GM18508 (cell line): ENCODE results near the gene CHMP2B.

Source experiments
- ATAC-seq: cut with Tn5 transposase; IDR thresholded peaks from one replicate; pipeline ENCODE4 v1.9.1; 2021; ENCODE audit warnings: moderate number of reproducible peaks; ENCODE audit not compliant: insufficient read depth, unreplicated experiment

The CHMP2B gene

DNA sequence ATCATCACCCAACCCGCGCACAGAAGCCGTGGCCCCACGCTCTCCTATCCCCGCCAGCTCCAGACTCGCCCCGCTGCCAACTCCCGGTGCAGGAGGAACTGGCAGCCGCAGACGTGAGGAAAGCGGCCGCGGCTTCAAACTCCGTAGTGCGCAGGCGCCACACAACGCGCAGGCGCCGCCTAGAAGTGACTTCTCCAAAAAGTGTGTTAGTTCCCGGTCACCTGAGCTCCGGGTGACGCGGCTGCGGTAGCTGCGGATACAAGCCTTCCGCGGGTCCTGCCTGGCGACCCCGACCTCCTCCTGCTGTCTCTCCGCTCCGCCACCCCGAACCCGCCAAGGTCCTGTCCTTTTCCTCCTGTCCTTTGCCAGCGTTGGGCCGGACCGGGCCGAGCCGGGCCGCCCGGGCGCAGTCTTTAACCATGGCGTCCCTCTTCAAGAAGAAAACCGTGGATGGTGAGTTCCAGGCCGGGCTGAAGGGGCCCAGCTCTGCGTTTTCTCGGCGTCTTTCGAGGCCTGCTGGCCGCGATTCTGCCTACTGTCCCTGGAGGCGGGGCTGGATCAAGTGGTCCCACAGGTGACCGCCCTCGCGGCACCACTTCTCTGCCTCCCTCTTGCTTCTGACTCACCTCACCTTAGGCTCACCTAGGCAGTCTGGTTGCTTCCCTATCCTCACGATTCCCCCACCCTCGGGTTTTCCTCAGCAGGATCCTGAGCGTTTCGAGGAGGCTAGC, at the start of gene CHMP2B:
Gene CHMP2B (plus strand): TSS at position 206 of the 731 bp plus-strand sequence. CDS start 214 bp downstream, at position 420.
- ATAC-seq = peak; percentile 91

- no peak for ATAC-seq
Observed at GRCh38 chr3:87179642-87180041, 47.5 kb upstream of the CHMP2B start.

DNA sequence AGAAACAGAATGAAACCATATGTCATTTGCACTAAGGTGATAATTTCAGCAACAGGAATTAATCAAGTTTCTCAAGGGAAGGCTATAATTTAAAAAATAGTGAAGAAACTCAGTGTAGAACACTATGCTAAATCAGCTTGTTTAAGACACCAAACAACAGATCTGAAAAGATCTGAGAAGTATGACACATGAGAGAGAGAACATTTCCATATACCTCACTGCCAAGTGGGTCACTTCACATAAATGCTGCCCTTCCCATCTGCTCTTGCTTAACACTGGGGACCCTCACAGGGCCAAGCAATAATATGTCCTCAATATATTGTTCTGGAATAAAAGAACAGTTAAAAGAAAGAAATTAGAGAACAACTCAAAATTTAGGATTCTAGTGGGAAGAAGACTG, 45.6 kb upstream of the CHMP2B start:
- no peak for ATAC-seq

DNA sequence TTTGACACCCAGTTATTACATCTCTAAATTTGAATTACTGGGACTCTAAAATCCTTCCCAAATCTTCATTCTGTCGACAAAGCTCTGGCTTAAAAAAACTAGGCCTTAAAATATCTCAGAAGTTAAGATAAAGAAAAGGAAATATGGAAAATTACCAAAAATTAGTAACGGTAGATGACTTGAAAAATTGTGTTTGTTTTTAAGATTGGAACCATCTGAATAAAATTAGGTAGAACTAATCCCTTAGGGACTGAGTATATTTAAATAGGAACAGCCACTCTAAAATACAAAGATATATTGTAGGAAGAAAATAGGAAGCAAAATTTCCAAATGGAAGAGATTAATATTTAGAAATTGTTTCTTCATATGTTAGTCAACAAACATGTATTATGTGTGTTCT, 45.1 kb upstream of the CHMP2B start:
- no peak for ATAC-seq

DNA sequence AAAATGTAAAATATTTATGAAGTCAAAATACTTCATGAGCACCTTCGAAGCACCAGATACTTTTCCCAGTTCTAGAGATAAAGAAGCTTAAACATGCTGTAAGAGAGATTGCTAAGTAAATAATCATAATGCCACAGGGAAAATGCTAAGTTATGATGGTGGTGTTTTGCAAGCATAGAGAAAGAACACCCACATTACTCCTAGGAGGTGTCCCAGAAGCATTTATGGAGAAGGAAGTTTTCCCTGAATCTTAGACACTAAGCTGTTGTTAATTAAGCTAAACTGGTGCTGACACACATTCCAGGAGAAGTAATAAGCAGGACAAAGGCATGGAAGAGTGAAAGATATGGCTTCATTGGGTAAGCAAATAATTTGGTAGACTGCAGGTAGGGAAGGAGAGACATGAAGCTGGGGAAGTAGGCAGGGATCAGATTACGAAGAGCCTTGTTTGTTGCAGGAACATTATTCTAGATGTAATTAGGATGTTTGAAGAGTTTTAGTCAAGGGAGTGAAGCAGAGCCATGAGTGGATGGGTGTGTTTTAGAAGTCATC, 40.4 kb upstream of the CHMP2B start:
- ATAC-seq = no peak

- no peak for ATAC-seq
Observed at GRCh38 chr3:87191175-87191574, 35.9 kb upstream of the CHMP2B start.

DNA sequence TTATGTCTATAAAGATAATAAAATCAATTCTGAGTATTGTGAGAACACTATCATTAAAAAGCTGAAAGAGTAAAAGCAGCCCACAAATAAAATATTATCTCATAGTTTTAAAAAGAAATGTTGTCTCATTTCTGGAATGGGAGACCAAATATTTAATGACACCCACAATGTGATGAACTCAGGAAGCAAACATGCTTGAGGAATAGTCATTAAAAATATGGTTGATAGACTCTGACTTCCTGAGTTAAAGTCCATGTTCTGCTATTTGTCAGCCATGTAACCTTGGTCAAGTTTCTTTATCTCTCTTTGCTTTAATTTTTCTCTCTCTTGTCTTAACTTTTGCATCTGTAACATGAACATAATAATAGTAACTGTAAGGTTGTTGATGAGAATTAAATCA, 35.5 kb upstream of the CHMP2B start:
- ATAC-seq = no peak

GRCh38 chr3:87196879-87197278, 30.2 kb upstream of the CHMP2B start:
- ATAC-seq = no peak

GRCh38 chr3:87197531-87197930, 29.6 kb upstream of the CHMP2B start:
- no peak for ATAC-seq

DNA sequence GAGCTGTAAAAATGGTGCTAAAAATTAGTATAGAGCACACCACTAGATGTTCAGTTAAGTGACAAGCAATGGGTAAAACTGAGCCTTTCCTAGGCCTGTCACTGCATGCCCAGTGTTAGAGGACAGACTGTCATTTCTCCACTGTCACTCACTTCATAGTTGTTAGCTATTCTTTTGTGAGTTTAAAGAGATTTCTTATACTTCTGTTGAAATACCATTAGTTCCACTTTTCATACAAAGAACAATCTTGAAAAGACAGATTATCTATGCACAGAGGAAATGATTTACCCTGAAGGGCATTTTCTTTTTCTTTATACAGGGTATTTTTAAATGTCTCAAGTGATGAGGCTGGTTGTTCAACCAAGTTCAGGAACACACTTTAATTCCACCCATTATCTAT, 28.3 kb upstream of the CHMP2B start:
- no peak for ATAC-seq

GRCh38 chr3:87199628-87200027, 27.5 kb upstream of the CHMP2B start:
- no peak for ATAC-seq

GRCh38 chr3:87200060-87200647, 27.0 kb upstream of the CHMP2B start:
- ATAC-seq = no peak

DNA sequence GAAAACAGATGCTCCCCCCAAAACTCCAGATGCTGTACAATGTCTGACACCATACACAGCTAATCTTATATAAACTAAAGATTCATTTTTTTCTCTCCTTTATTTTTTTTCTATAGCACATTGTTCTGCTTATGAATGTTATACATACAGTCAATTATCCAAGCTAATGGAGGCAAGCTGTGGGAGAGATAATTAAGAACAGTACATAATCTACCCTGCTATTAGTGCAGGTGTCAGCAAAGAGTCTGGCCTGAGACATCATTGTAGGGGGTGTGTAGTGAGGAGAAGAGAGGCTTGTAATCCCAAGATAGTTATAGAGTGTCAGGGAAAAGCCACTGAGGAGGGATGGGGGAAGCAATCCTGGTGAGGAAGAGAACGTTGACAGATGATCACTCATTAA, 25.4 kb upstream of the CHMP2B start:
- ATAC-seq = no peak

DNA sequence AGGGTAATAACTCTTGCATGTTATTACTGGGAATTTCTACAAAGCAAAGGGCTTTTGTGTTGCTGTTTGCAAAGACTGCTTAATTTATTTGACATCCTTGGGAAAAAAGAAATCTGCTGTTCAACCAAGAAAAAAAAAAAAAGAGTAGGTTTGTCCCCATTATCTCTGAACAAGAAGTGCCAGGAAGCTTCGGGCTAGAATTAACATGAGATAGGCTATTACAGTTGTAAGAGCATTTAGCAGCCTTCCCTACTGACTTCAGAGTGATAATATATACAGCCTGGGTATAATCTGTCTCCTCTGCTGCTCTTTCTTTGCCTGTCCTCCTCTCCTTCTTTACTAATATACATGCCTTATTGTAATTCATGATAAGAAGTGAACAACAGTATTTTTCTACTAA, 23.3 kb upstream of the CHMP2B start:
- ATAC-seq = no peak

- no peak for ATAC-seq
Observed at GRCh38 chr3:87206070-87206469, 21.0 kb upstream of the CHMP2B start.

- ATAC-seq = no peak
Observed at GRCh38 chr3:87206635-87207034, 20.5 kb upstream of the CHMP2B start.

DNA sequence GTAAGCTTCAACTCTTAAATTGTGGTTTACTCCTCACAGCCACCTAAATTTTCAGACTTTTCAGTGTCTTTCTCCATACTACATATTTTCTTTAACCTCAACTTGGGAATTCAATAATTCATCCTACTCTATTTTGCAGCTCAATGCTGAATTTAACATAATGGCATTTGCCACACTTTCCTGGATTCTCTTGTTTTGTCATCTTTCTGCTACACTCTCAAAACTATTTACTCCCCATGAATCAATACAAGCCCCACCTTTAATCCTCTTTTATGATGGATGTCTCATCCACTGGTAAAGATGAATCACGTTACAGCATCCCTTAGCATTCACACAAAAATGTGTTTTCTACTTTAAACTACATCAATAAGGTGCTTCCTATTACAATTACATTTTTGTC, 19.6 kb upstream of the CHMP2B start:
- ATAC-seq = no peak

- ATAC-seq = no peak
Observed at GRCh38 chr3:87209111-87209510, 18.0 kb upstream of the CHMP2B start.

DNA sequence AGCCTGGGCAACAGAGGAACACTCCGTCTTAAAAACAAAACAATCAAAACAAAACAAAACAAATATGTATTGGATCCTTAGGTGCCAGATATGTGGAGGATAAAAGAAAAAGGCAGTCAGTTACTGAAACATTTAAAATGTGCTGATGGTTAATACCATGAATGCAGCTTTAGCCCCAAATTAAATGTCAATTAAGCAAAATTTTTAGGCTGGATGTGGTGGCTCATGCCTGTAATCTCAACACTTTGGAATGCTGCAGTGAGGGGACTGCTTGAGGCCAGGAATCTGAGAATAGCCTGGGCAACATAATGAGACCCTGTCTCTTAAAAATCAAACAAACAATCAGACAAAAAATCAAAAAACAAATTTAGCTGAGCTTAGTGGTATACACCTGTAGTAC, 8.5 kb upstream of the CHMP2B start:
- no peak for ATAC-seq

GRCh38 chr3:87219611-87220010, 7.5 kb upstream of the CHMP2B start:
- ATAC-seq = no peak

DNA sequence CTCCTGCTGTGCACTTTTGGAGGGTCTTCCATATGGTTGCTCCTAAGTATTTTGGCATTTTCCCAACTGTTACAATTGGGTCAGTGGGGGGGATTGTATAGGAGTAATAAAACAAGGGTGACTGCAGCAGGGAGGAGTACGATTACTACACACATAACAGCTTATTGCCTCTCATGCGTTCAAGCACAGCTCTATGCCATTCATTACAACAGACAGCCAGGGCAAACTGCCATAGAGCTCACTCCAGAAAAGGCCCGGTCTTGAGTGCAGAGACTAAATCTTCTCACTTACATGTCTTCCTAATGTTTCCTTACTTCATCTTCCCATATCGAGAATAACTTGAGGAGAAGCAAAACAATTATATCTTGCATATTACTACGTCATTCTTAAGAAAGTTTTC, 1.4 kb upstream of the CHMP2B start:
- ATAC-seq = no peak

DNA sequence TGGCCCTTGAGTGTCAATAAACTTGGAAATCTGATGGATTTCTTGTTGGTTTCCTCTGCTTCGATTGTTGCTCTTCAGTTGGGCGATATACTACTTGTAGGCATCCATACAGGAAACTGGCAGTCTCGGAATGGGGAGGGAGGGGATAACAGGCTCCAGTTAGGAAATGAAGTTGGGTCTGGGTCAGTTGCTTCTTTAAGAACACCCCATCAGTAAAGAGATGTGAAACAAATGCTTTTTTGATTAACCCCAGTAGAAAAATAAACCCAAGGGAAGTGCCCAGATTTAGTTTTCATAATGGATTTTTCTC, 681 bp downstream of the CHMP2B start:
- no peak for ATAC-seq
